ENCODE data around the gene PMS2. TPM values are rescaled to one million over a fixed set of nuclear protein-coding genes. Genes with fewer than 3 reads are reported as not detected.
"Not testable (repeated sequence)": the region's sequence is repeated elsewhere in the genome, so short reads cannot be mapped to it uniquely, and the experiment has no call there.

Gene PMS2
- total RNA-seq = 10 to 100 TPM in 2 of 4 donors, 1 to 10 TPM in 2; 1.4 to 13.1 (median 10.6) TPM

GRCh38 chr7:6008668-6009611, at the start of gene PMS2, which contains the start of gene AIMP2:
PMS2 (minus strand) TSS chr7:6009049; CDS start chr7:6009019, 30 bp downstream.
AIMP2 (plus strand) TSS chr7:6009272; CDS start chr7:6009364, 92 bp downstream.
- peak; percentile 99 for DNase-seq
- Histone ChIP-seq H3K4me3 (peak within 1 kb of the TSS; percentile 62 to 98 (median 68)), H3K27ac (peak within 1 kb of the TSS; percentile 94 to 98 (median 96)), H3K9me3 (no peaks in the 10 kb centered on the region), H3K4me1 (peaks cover 0 to 55% (median 39%) of the 10 kb centered on the region in 4 donors), H3K27me3 (no peaks in the 10 kb centered on the region), H3K36me3 (no peaks in the 10 kb centered on the region)
- peak in 1 of 5 experiments; percentile 31 for TF ChIP-seq CTCF (IDR thresholded peaks at IDR 0.05)
- TF ChIP-seq EP300 (IDR thresholded peaks at IDR 0.05; ENCODE audit: low read depth) = no peak
- TF ChIP-seq POLR2AphosphoS5 (IDR thresholded peaks at IDR 0.05) = peak; percentile 86 to 89 (median 89)
- peak; percentile 92 for TF ChIP-seq POLR2A (IDR thresholded peaks at IDR 0.05)
- in situ Hi-C loops (cut with MboI; ENCODE audit: low pct_ligation_motif_present in 1 of 4, low pct_unique_long_range_greater_than_20kb in 1 of 4, low sequenced_read_pairs in 3 of 4) = no loop called here
- intact Hi-C loops (cut with DNase I; ENCODE audit: low total_unique reads) = no loop called here
- 0% methylated on average over 4 to 66 of the region's 84 CpGs for WGBS, 2 donors (ENCODE audit: low coverage in 1 of 2)

GRCh38 chr7:6057316-6058129, 48.7 kb upstream of the PMS2 start:
- in situ Hi-C loops (cut with MboI; ENCODE audit: low pct_ligation_motif_present in 1 of 4, low pct_unique_long_range_greater_than_20kb in 1 of 4, low sequenced_read_pairs in 3 of 4) = no loop called here
- Histone ChIP-seq H3K9me3 (no peaks in the 10 kb centered on the region), H3K4me1 (peaks cover 11 to 35% (median 18%) of the 10 kb centered on the region in 4 donors), H3K36me3 (peaks cover 0 to 16% (median 7%) of the 10 kb centered on the region in 4 donors), H3K27me3 (no peaks in the 10 kb centered on the region), H3K27ac (peak overlapping the region; percentile 93 to 96 (median 94)), H3K4me3 (peak overlapping the region in 3 of 4 donors; percentile 74 to 87 (median 76))
- no peak for DNase-seq
- 43 to 58% methylated on average over 6 to 14 of the region's 14 CpGs for WGBS, 2 donors (ENCODE audit: low coverage in 1 of 2)
- TF ChIP-seq EP300 (IDR thresholded peaks at IDR 0.05; ENCODE audit: low read depth) (no peak), POLR2AphosphoS5 (IDR thresholded peaks at IDR 0.05) (no peak), POLR2A (IDR thresholded peaks at IDR 0.05) (no peak), CTCF (IDR thresholded peaks at IDR 0.05) (no peak)
- intact Hi-C loops (cut with DNase I; ENCODE audit: low total_unique reads) = loop anchor here (2.0 kb wide), 1 partner anchor 23 kb away; no protein-coding TSS in a partner anchor

- no peak overlapping the region for H3K27ac ChIP-seq
- TF ChIP-seq CTCF (IDR thresholded peaks at IDR 0.05) = no peak
- TF ChIP-seq POLR2AphosphoS5 (IDR thresholded peaks at IDR 0.05) = no peak
- no peak for TF ChIP-seq EP300 (IDR thresholded peaks at IDR 0.05; ENCODE audit: low read depth)
- TF ChIP-seq POLR2A (IDR thresholded peaks at IDR 0.05) = no peak
- no peak for DNase-seq
- H3K4me1 ChIP-seq = peaks cover 11 to 35% (median 18%) of the 10 kb centered on the region in 4 donors
- H3K9me3 ChIP-seq = no peaks in the 10 kb centered on the region
- peaks cover 0 to 16% (median 7%) of the 10 kb centered on the region in 4 donors for H3K36me3 ChIP-seq
- no peaks in the 10 kb centered on the region for H3K27me3 ChIP-seq
- WGBS, 2 donors (ENCODE audit: low coverage in 1 of 2) = 57 to 60% methylated on average over 1 of the region's 1 CpG
- intact Hi-C loops (cut with DNase I; ENCODE audit: low total_unique reads) (loop anchor here (2.0 kb wide), 1 partner anchor 22 kb away; no protein-coding TSS in a partner anchor), in situ Hi-C loops (cut with MboI; ENCODE audit: low pct_ligation_motif_present in 1 of 4, low pct_unique_long_range_greater_than_20kb in 1 of 4, low sequenced_read_pairs in 3 of 4) (no loop called here)
- no peak overlapping the region for H3K4me3 ChIP-seq
These were observed 47.8 kb upstream of the PMS2 start for GRCh38 chr7:6056616-6057015.

- H3K27me3 ChIP-seq; H3K27ac ChIP-seq; H3K9me3 ChIP-seq; in situ Hi-C loops (cut with MboI; ENCODE audit: low pct_ligation_motif_present in 1 of 4, low pct_unique_long_range_greater_than_20kb in 1 of 4, low sequenced_read_pairs in 3 of 4); DNase-seq; H3K4me3 ChIP-seq; intact Hi-C loops (cut with DNase I; ENCODE audit: low total_unique reads): not testable (repeated sequence)
- Histone ChIP-seq H3K36me3 (peaks cover 0 to 40% (median 20%) of the 10 kb centered on the region in 4 donors), H3K4me1 (peaks cover 0 to 11% (median 2%) of the 10 kb centered on the region in 4 donors)
- 90 to 96% methylated on average over 3 to 9 of the region's 9 CpGs for WGBS, 2 donors (ENCODE audit: low coverage in 1 of 2)
These were observed 42.3 kb upstream of the PMS2 start for GRCh38 chr7:6051185-6051584.
